PC-9 (cell line): ENCODE results near the gene SF3A2.

Source experiments
- CTCF ChIP-seq: fragments of 200-600 bp; sonication (generic); conservative IDR thresholded peaks from 2 replicates; pipeline ENCODE4 v1.6.1; 2017; ENCODE audit warnings: mixed run types, antibody characterized with exemption, mild to moderate bottlenecking, moderate library complexity
- EZH2 ChIP-seq: fragments of 200-600 bp; sonication (generic); IDR thresholded peaks from 2 replicates; pipeline ENCODE4 v1.8.0; 2017; ENCODE audit warnings: antibody characterized with exemption, low read depth

- TF ChIP-seq CTCF (no peak), EZH2 (no peak)
These were observed 39.4 kb upstream of the SF3A2 start for GRCh38 chr19:2197270-2197669.
